Colonic mucosa (tissue), 4 donors: ENCODE data around the gene CEP131. TPM values are rescaled to one million over a fixed set of nuclear protein-coding genes. Genes with fewer than 3 reads are reported as not detected.

Source experiments
- DNase-seq: peaks from one replicate; pipeline ENCODE4 v3.0.0-alpha.2; 2020
- H3K27ac ChIP-seq: fragments of 200-600 bp; one replicate; pipeline ENCODE4 v1.8.0; 2021
- H3K27me3 ChIP-seq: fragments of 200-600 bp; one replicate; pipeline ENCODE4 v1.8.0; 2021
- H3K36me3 ChIP-seq: fragments of 200-600 bp; one replicate; pipeline ENCODE4 v1.8.0; 2021
- H3K4me1 ChIP-seq: fragments of 200-600 bp; one replicate; pipeline ENCODE4 v1.8.0; 2021; ENCODE audit warnings: mild to moderate bottlenecking
- H3K4me3 ChIP-seq: fragments of 200-600 bp; one replicate; pipeline ENCODE4 v1.8.0; 2021
- H3K9ac ChIP-seq, 2 donors: one replicate each; pipeline ENCODE4 v1.7.0; 2013; ENCODE audit warnings: control low read depth in 2 of 2, low read depth in 2 of 2, low read length in 2 of 2
- H3K9me3 ChIP-seq: fragments of 200-600 bp; one replicate; pipeline ENCODE4 v1.8.0; 2021
- intact Hi-C: fragments of 100-400 bp; cut with DNase I; formaldehyde crosslinking; loops from one replicate; pipeline ENCODE4 v1.14.1; 2022
- total RNA-seq, 2 donors: library from RNA; stranded (reverse); fragmentation: NEBNext Ultra II Directional in 1 of 2; extraction: Animal tissue kit (Norgen Biotek cat#: 25700) in 1 of 2; gene quantifications; one replicate each; pipeline ENCODE4 v1.2.1, GENCODE V29; 2021
- TF ChIP-seq, protein P1 (sequence below): fragments of 200-600 bp; IDR thresholded peaks from one replicate; pipeline ENCODE4 v1.8.0; 2022; ENCODE audit warnings: antibody characterized with exemption, mild to moderate bottlenecking
- donor health status: healthy.
- donor health status: DM: no; HTN: no; CAD: no.
- donor health status: DM: no; HTN: no; CAD: no.

CEP131 gene
- total RNA-seq, 2 donors from 2014 or later: 4.3 to 15.0 TPM

DNA sequence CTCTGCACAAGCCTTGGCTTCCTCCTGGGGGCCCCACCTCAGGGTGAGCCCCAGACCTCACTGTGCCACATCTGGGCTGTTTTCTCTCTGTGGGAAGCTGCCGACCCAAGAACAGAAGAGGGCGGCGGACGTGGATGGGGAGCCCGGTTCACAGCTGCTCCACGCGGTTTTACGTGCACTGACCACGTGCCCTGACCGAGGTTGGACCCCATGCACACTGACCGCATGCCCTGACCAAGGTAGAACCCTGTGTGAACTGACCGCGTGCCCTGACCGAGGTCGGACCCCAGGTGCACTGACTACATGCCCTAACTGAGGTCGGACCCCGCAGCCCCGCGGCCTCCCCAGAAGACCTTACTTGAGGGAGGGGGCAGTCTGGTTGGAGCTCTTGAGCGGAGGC lies 19.6 kb downstream of the CEP131 start:
- H3K27ac ChIP-seq: no peak overlapping the region
- TF ChIP-seq, protein P1, sequence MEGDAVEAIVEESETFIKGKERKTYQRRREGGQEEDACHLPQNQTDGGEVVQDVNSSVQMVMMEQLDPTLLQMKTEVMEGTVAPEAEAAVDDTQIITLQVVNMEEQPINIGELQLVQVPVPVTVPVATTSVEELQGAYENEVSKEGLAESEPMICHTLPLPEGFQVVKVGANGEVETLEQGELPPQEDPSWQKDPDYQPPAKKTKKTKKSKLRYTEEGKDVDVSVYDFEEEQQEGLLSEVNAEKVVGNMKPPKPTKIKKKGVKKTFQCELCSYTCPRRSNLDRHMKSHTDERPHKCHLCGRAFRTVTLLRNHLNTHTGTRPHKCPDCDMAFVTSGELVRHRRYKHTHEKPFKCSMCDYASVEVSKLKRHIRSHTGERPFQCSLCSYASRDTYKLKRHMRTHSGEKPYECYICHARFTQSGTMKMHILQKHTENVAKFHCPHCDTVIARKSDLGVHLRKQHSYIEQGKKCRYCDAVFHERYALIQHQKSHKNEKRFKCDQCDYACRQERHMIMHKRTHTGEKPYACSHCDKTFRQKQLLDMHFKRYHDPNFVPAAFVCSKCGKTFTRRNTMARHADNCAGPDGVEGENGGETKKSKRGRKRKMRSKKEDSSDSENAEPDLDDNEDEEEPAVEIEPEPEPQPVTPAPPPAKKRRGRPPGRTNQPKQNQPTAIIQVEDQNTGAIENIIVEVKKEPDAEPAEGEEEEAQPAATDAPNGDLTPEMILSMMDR: no peak
- DNase-seq: no peak
- H3K4me1 ChIP-seq: no peaks in the 10 kb centered on the region
- H3K4me3 ChIP-seq: no peak overlapping the region
- intact Hi-C loops: no loop called here
- no peaks in the 10 kb centered on the region for H3K9me3 ChIP-seq
- no peak overlapping the region for H3K9ac ChIP-seq
- H3K36me3 ChIP-seq: no peaks in the 10 kb centered on the region
- H3K27me3 ChIP-seq: no peaks in the 10 kb centered on the region

DNA sequence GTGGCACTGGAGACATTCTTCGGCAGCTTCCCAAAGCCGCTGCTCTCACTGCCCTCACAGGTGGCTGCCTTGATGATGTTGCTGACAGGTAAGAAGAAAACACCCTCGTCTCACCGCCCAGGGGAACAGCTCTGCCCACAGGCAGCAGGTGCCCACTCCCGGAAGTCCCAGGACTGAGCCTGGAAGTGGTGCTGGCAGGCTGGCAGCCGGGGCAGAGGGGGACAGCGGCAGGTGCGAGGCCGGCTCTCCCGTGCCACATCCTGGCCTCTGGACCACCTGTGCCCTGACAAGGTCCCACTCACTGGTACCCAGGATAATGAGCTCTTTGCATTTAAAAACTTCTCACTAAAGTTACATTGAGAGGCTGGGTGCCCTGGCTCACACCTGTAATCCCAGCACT lies 20.4 kb downstream of the CEP131 start:
- Histone ChIP-seq H3K27ac (no peak overlapping the region), H3K9me3 (no peaks in the 10 kb centered on the region), H3K36me3 (no peaks in the 10 kb centered on the region), H3K4me3 (no peak overlapping the region), H3K9ac (no peak overlapping the region), H3K27me3 (no peaks in the 10 kb centered on the region), H3K4me1 (no peaks in the 10 kb centered on the region)
- no peak for DNase-seq
- intact Hi-C loops: no loop called here
- TF ChIP-seq, protein P1: no peak

DNA sequence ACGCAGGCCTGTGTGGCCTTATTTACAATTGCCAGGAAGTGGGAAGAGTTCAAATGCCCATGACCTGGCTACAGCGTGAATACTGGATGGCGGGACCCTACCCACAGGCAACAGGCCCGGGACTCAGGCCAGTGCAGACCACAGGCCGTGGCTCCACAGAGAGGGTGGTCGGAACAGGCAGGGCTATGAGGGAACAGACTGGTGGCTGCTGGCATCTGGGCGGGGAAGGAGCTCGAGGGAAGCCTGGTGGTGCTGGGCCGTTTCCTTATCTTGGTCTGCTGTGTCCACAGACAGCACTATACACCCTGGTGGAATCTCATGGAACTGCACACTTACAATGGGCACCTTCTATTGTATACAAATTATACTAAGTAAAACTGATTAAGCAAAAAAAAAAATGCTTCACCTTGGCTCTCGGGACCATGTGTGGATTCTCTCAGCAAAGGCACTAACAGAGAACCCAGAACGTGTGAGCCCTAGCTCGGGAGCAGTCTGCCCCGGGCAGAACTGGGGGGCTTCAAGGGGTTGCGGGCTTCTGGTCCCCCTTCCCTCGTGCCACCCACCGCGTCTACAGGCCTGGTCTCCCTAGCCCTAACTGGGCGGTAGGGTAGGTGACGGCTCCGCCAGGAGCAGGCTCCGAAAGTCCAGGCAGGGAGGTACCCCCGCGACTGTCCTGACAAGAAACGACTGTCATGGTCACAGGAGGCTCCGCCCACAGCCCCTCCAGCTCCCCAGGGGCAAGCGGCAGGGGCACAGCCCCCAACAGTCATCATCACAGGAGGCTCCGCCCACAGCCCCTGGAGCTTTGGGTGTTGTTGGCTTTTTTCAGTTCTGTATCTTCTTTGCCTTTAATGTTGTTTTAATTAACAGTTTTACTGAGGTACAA lies 21.8 kb downstream of the CEP131 start:
- Histone ChIP-seq H3K36me3 (no peaks in the 10 kb centered on the region), H3K27me3 (no peaks in the 10 kb centered on the region), H3K4me3 (no peak overlapping the region), H3K27ac (no peak overlapping the region), H3K4me1 (no peaks in the 10 kb centered on the region), H3K9ac (no peak overlapping the region), H3K9me3 (no peaks in the 10 kb centered on the region)
- intact Hi-C loops: no loop called here
- TF ChIP-seq, protein P1: peak; percentile 45
- peak; percentile 75 for DNase-seq

DNA sequence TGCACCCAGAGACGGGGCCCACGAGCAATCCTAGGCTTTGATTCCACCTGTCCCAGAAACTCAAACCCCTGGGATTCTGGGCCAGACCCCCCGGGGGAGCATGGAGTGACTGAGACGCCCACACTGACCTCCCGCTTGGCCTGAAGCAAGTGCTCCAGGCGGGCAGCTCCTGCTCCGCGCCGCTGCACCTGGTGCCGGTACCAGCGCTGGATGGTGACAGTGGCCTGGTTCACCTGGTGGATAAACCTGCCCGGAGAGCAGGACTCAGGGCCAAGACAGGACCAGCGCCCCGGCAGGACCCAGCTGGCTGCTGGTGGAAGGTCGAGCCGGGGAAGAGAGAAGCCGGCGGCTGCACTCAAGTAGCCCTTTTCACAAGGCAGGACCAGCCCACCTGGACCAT lies 22.6 kb downstream of the CEP131 start:
- Histone ChIP-seq H3K4me1 (no peaks in the 10 kb centered on the region), H3K27me3 (no peaks in the 10 kb centered on the region), H3K27ac (no peak overlapping the region), H3K9me3 (no peaks in the 10 kb centered on the region), H3K36me3 (no peaks in the 10 kb centered on the region), H3K9ac (no peak overlapping the region), H3K4me3 (no peak overlapping the region)
- intact Hi-C loops: no loop called here
- DNase-seq: no peak
- TF ChIP-seq, protein P1: no peak

DNA sequence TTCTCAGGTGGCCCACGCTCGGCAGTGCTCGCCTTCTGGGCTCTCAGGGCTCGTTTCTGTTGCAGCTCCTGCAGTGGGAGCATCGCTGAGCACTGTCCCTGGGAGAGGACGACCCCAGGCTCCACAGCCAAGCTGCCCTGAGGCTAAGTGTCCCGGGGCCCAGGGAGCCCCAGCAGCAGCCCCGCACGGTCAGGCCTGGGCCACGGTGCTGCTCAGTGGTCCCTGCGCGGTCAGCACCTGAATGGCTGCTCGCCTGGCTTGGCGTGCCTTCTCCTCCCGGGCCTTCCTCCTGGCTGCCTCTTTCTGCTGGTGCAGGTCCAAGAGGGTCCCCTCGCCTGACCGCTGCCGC lies 23.3 kb downstream of the CEP131 start:
- intact Hi-C loops: no loop called here
- Histone ChIP-seq H3K36me3 (no peaks in the 10 kb centered on the region), H3K4me3 (no peak overlapping the region), H3K9ac (no peak overlapping the region), H3K4me1 (no peaks in the 10 kb centered on the region), H3K27ac (no peak overlapping the region), H3K27me3 (no peaks in the 10 kb centered on the region), H3K9me3 (no peaks in the 10 kb centered on the region)
- no peak for DNase-seq
- TF ChIP-seq, protein P1: no peak
